DOHH2 (cell line): ENCODE data around the gene ANTKMT.

Source experiments
- H3F3A ChIP-seq: fragments of 200-600 bp; sonication (generic), shearing (Covaris generic); 2 replicates; pipeline ENCODE4 v1.6.0; 2016; ENCODE audit warnings: antibody characterized with exemption, mild to moderate bottlenecking; ENCODE audit not compliant: control insufficient read depth, insufficient read depth
- H3K27ac ChIP-seq: fragments of 200-600 bp; sonication (generic); 2 replicates; pipeline ENCODE4 v1.5.1; 2014; ENCODE audit warnings: low read depth, mild to moderate bottlenecking, low read length, moderate library complexity
- H3K27me3 ChIP-seq: fragments of 200-600 bp; sonication (generic); 2 replicates; pipeline ENCODE4 v1.6.1; 2014; ENCODE audit warnings: mild to moderate bottlenecking, low read length, mixed read lengths; ENCODE audit not compliant: control insufficient read depth
- H3K36me3 ChIP-seq: fragments of 200-600 bp; sonication (generic); 2 replicates; pipeline ENCODE4 v1.6.1; 2014; ENCODE audit warnings: mild to moderate bottlenecking, low read length, moderate library complexity, mixed read lengths; ENCODE audit not compliant: control insufficient read depth
- H3K4me1 ChIP-seq: fragments of 200-600 bp; sonication (generic); 2 replicates; pipeline ENCODE4 v1.6.1; 2014; ENCODE audit warnings: mild to moderate bottlenecking, low read length, mixed read lengths; ENCODE audit not compliant: control insufficient read depth
- H3K4me2 ChIP-seq: fragments of 200-600 bp; sonication (generic); 2 replicates; pipeline ENCODE4 v1.6.0; 2014; ENCODE audit warnings: mild to moderate bottlenecking, low read length, moderate library complexity
- H3K4me3 ChIP-seq: fragments of 200-600 bp; sonication (generic); 2 replicates; pipeline ENCODE4 v1.5.1; 2014; ENCODE audit warnings: mild to moderate bottlenecking, low read length, mixed read lengths
- H3K79me2 ChIP-seq: fragments of 200-600 bp; sonication (generic); 2 replicates; pipeline ENCODE4 v1.6.1; 2014; ENCODE audit warnings: mild to moderate bottlenecking, low read length, mixed read lengths; ENCODE audit not compliant: control insufficient read depth
- H3K9me2 ChIP-seq: fragments of 200-600 bp; sonication (generic); replicated peaks from 2 replicates; pipeline ENCODE4 v1.6.1; 2014; ENCODE audit warnings: mild to moderate bottlenecking, low read length, mixed read lengths; ENCODE audit not compliant: control insufficient read depth
- H3K9me3 ChIP-seq: fragments of 200-600 bp; sonication (generic); 2 replicates; pipeline ENCODE4 v1.6.1; 2014; ENCODE audit warnings: antibody characterized with exemption, low read length, mixed read lengths; ENCODE audit not compliant: control insufficient read depth, insufficient read depth
- H4K20me1 ChIP-seq: fragments of 200-600 bp; sonication (generic); 2 replicates; pipeline ENCODE4 v1.6.0; 2014; ENCODE audit warnings: low read depth, mild to moderate bottlenecking, antibody characterized with exemption, low read length, moderate library complexity; ENCODE audit not compliant: control insufficient read depth, insufficient read depth
- CTCF ChIP-seq: fragments of 200-600 bp; sonication (generic); IDR thresholded peaks from one replicate; pipeline ENCODE4 v1.5.1; 2014; ENCODE audit warnings: antibody characterized with exemption, mild to moderate bottlenecking, low read depth, low read length; ENCODE audit not compliant: poor library complexity, severe bottlenecking
- EZH2phosphoT487 ChIP-seq: fragments of 200-600 bp; sonication (generic); IDR thresholded peaks from 2 replicates; pipeline ENCODE4 v1.6.1; 2017; ENCODE audit warnings: borderline replicate concordance, mild to moderate bottlenecking, antibody characterized with exemption, low read length, moderate library complexity, mixed read lengths

ANTKMT gene

GRCh38 chr16:707062-707538 is 13.8 kb upstream of the ANTKMT start:
- Histone ChIP-seq H3F3A (no peaks in the 10 kb centered on the region), H3K36me3 (no peaks in the 10 kb centered on the region), H3K27ac (no peak overlapping the region), H3K4me2 (no peak overlapping the region), H3K9me2 (no peaks in the 10 kb centered on the region), H3K4me1 (peaks cover 4% of the 10 kb centered on the region; the same call in 1 of the 2 replicates), H3K4me3 (no peak overlapping the region), H4K20me1 (0 out of 2 replicates have a peak, but pooled peaks cover 4% of the 10 kb centered on the region), H3K79me2 (no peaks in the 10 kb centered on the region), H3K27me3 (peaks cover 66% of the 10 kb centered on the region), H3K9me3 (no peaks in the 10 kb centered on the region)
- no peak for TF ChIP-seq CTCF
- no peak for TF ChIP-seq EZH2phosphoT487

GRCh38 chr16:708019-708418 is 12.9 kb upstream of the ANTKMT start:
- H3K79me2 ChIP-seq = no peaks in the 10 kb centered on the region
- TF ChIP-seq CTCF = no peak
- TF ChIP-seq EZH2phosphoT487 = no peak
- no peaks in the 10 kb centered on the region for H3K36me3 ChIP-seq
- peaks cover 4% of the 10 kb centered on the region; the same call in 1 of the 2 replicates for H3K4me1 ChIP-seq
- no peak overlapping the region for H3K27ac ChIP-seq
- no peaks in the 10 kb centered on the region for H3K9me2 ChIP-seq
- H3K9me3 ChIP-seq = no peaks in the 10 kb centered on the region
- H3K4me2 ChIP-seq = no peak overlapping the region
- H3K4me3 ChIP-seq = no peak overlapping the region
- 0 out of 2 replicates have a peak, but pooled peaks cover 2% of the 10 kb centered on the region for H3F3A ChIP-seq
- 0 out of 2 replicates have a peak, but pooled peaks cover 4% of the 10 kb centered on the region for H4K20me1 ChIP-seq
- H3K27me3 ChIP-seq = peaks cover 57% of the 10 kb centered on the region

GRCh38 chr16:708959-709358 is 12.0 kb upstream of the ANTKMT start:
- Histone ChIP-seq H3F3A (0 out of 2 replicates have a peak, but pooled peaks cover 2% of the 10 kb centered on the region), H3K27me3 (peaks cover 49% of the 10 kb centered on the region), H3K4me3 (no peak overlapping the region), H3K9me2 (no peaks in the 10 kb centered on the region), H3K9me3 (no peaks in the 10 kb centered on the region), H3K4me1 (peaks cover 4% of the 10 kb centered on the region), H3K36me3 (no peaks in the 10 kb centered on the region), H3K4me2 (no peak overlapping the region), H4K20me1 (0 out of 2 replicates have a peak, but pooled peaks cover 4% of the 10 kb centered on the region), H3K79me2 (no peaks in the 10 kb centered on the region), H3K27ac (no peak overlapping the region)
- TF ChIP-seq EZH2phosphoT487 (no peak), CTCF (no peak)
